Measurements from ENCODE around the gene TCEA3. TPM values are rescaled to one million over a fixed set of nuclear protein-coding genes. Genes with fewer than 3 reads are reported as not detected.

TCEA3 gene
- total RNA-seq, 4 donors from 2014 or later: 34.1 to 93.1 (median 43.2) TPM

GRCh38 chr1:23393706-23394105, 30.8 kb downstream of the TCEA3 start:
- DNase-seq (ENCODE audit: low spot score in 2 of 2): peak in 1 of 2 donors; percentile 77
- peak overlapping the region; percentile 79 for H3K27ac ChIP-seq
- peaks cover 16% of the 10 kb centered on the region for H3K36me3 ChIP-seq
- WGBS: 94% methylated on average over 8 of the region's 15 CpGs
- no peaks in the 10 kb centered on the region for H3K9me3 ChIP-seq
- peaks cover 14% of the 10 kb centered on the region for H3K4me1 ChIP-seq
- TF ChIP-seq POLR2A (IDR thresholded peaks at IDR 0.05): no peak
- no peak for TF ChIP-seq CTCF (IDR thresholded peaks at IDR 0.05)
- no peak for TF ChIP-seq EP300 (IDR thresholded peaks at IDR 0.05)
- no peak for TF ChIP-seq POLR2AphosphoS5 (IDR thresholded peaks at IDR 0.05)
- H3K27me3 ChIP-seq: no peaks in the 10 kb centered on the region
- H3K4me3 ChIP-seq: no peak overlapping the region

- WGBS: 68% methylated on average over 2 of the region's 2 CpGs
- H3K27me3 ChIP-seq: no peaks in the 10 kb centered on the region
- no peak overlapping the region for H3K27ac ChIP-seq
- peaks cover 14% of the 10 kb centered on the region for H3K4me1 ChIP-seq
- peaks cover 11% of the 10 kb centered on the region for H3K36me3 ChIP-seq
- DNase-seq (ENCODE audit: low spot score in 2 of 2): no peak
- TF ChIP-seq POLR2AphosphoS5 (IDR thresholded peaks at IDR 0.05) (no peak), CTCF (IDR thresholded peaks at IDR 0.05) (no peak), EP300 (IDR thresholded peaks at IDR 0.05) (no peak), POLR2A (IDR thresholded peaks at IDR 0.05) (no peak)
- H3K9me3 ChIP-seq: no peaks in the 10 kb centered on the region
- no peak overlapping the region for H3K4me3 ChIP-seq
Measured at GRCh38 chr1:23392125-23392855, 32.3 kb downstream of the TCEA3 start.

GRCh38 chr1:23389837-23390321, 34.7 kb downstream of the TCEA3 start:
- TF ChIP-seq POLR2A (IDR thresholded peaks at IDR 0.05) (no peak), CTCF (IDR thresholded peaks at IDR 0.05) (no peak), POLR2AphosphoS5 (IDR thresholded peaks at IDR 0.05) (no peak), EP300 (IDR thresholded peaks at IDR 0.05) (no peak)
- H3K4me1 ChIP-seq: peaks cover 18% of the 10 kb centered on the region
- H3K36me3 ChIP-seq: peaks cover 11% of the 10 kb centered on the region
- no peaks in the 10 kb centered on the region for H3K9me3 ChIP-seq
- no peak for DNase-seq (ENCODE audit: low spot score in 2 of 2)
- H3K27me3 ChIP-seq: no peaks in the 10 kb centered on the region
- WGBS: 74% methylated on average over 9 of the region's 9 CpGs
- H3K27ac ChIP-seq: no peak overlapping the region
- H3K4me3 ChIP-seq: no peak overlapping the region

- no peaks in the 10 kb centered on the region for H3K27me3 ChIP-seq
- H3K4me1 ChIP-seq: peaks cover 26% of the 10 kb centered on the region
- H3K4me3 ChIP-seq: no peak overlapping the region
- no peak for DNase-seq (ENCODE audit: low spot score in 2 of 2)
- no peaks in the 10 kb centered on the region for H3K9me3 ChIP-seq
- peaks cover 7% of the 10 kb centered on the region for H3K36me3 ChIP-seq
- WGBS: 92% methylated on average over 7 of the region's 8 CpGs
- TF ChIP-seq POLR2A (IDR thresholded peaks at IDR 0.05) (no peak), CTCF (IDR thresholded peaks at IDR 0.05) (no peak)
- no peak overlapping the region for H3K27ac ChIP-seq
Measured at GRCh38 chr1:23387494-23387893, 37.1 kb downstream of the TCEA3 start.

- Histone ChIP-seq H3K36me3 (peaks cover 21% of the 10 kb centered on the region), H3K27ac (no peak overlapping the region), H3K27me3 (no peaks in the 10 kb centered on the region), H3K4me3 (no peak overlapping the region), H3K9me3 (no peaks in the 10 kb centered on the region), H3K4me1 (peaks cover 26% of the 10 kb centered on the region)
- 73% methylated on average over 14 of the region's 14 CpGs for WGBS
- no peak for TF ChIP-seq EP300 (IDR thresholded peaks at IDR 0.05)
- no peak for TF ChIP-seq POLR2A (IDR thresholded peaks at IDR 0.05)
- no peak for TF ChIP-seq CTCF (IDR thresholded peaks at IDR 0.05)
- no peak for TF ChIP-seq POLR2AphosphoS5 (IDR thresholded peaks at IDR 0.05)
- DNase-seq (ENCODE audit: low spot score in 2 of 2): no peak
Measured at GRCh38 chr1:23385119-23385621, 39.4 kb downstream of the TCEA3 start.

All from suprapubic skin (tissue), 4 donors.